NCI-H1417 (cell line): ENCODE results near the gene TEPSIN.

Source experiments
- DNase-seq, 3 experiments: peaks; one replicate each; lab custom pipeline; 2025; lab: John Stamatoyannopoulos, UW

The TEPSIN gene

GRCh38 chr17:81270279-81270678 lies 31.4 kb upstream of the TEPSIN start:
- DNase-seq: no peak

- DNase-seq: no peak
Observed at GRCh38 chr17:81267390-81268067, 28.7 kb upstream of the TEPSIN start.

GRCh38 chr17:81265576-81265975 lies 26.7 kb upstream of the TEPSIN start:
- DNase-seq: no peak

GRCh38 chr17:81264640-81265039 lies 25.8 kb upstream of the TEPSIN start:
- no peak for DNase-seq

- DNase-seq: no peak
Observed at GRCh38 chr17:81263371-81264181, 24.7 kb upstream of the TEPSIN start.

GRCh38 chr17:81261582-81262336 lies 22.9 kb upstream of the TEPSIN start:
- no peak for DNase-seq

GRCh38 chr17:81261096-81261495 lies 22.2 kb upstream of the TEPSIN start:
- no peak for DNase-seq

- no peak for DNase-seq
Observed at GRCh38 chr17:81260641-81261040, 21.8 kb upstream of the TEPSIN start.

GRCh38 chr17:81260171-81260570 lies 21.3 kb upstream of the TEPSIN start:
- no peak for DNase-seq

GRCh38 chr17:81259058-81259605 lies 20.3 kb upstream of the TEPSIN start:
- DNase-seq: no peak

GRCh38 chr17:81258292-81258691 lies 19.4 kb upstream of the TEPSIN start:
- no peak for DNase-seq

GRCh38 chr17:81257533-81257932 lies 18.7 kb upstream of the TEPSIN start:
- DNase-seq: no peak

GRCh38 chr17:81256616-81257015 lies 17.8 kb upstream of the TEPSIN start:
- no peak for DNase-seq

- DNase-seq: peak; percentile 78 to 98 (median 94)
Observed at GRCh38 chr17:81254955-81255717, 16.3 kb upstream of the TEPSIN start.

GRCh38 chr17:81253358-81254131 lies 14.7 kb upstream of the TEPSIN start:
- peak; percentile 25 to 72 (median 44) for DNase-seq

- DNase-seq: peak in 1 of 3 experiments; percentile 44
Observed at GRCh38 chr17:81252987-81253329, 14.1 kb upstream of the TEPSIN start.

GRCh38 chr17:81252326-81252986 lies 13.6 kb upstream of the TEPSIN start:
- DNase-seq: peak in 2 of 3 experiments; percentile 59 to 68

- peak; percentile 91 to 98 (median 96) for DNase-seq
Observed at GRCh38 chr17:81251709-81252301, 12.9 kb upstream of the TEPSIN start.

GRCh38 chr17:81251094-81251708 lies 12.3 kb upstream of the TEPSIN start:
- peak; percentile 91 to 98 (median 96) for DNase-seq
